NCI-H2029 (cell line): ENCODE results near the gene AGK.

ENCODE experiments used
- DNase-seq: peaks from one replicate; lab custom pipeline; 2025; lab: John Stamatoyannopoulos, UW

AGK gene, protein sequence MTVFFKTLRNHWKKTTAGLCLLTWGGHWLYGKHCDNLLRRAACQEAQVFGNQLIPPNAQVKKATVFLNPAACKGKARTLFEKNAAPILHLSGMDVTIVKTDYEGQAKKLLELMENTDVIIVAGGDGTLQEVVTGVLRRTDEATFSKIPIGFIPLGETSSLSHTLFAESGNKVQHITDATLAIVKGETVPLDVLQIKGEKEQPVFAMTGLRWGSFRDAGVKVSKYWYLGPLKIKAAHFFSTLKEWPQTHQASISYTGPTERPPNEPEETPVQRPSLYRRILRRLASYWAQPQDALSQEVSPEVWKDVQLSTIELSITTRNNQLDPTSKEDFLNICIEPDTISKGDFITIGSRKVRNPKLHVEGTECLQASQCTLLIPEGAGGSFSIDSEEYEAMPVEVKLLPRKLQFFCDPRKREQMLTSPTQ

DNA sequence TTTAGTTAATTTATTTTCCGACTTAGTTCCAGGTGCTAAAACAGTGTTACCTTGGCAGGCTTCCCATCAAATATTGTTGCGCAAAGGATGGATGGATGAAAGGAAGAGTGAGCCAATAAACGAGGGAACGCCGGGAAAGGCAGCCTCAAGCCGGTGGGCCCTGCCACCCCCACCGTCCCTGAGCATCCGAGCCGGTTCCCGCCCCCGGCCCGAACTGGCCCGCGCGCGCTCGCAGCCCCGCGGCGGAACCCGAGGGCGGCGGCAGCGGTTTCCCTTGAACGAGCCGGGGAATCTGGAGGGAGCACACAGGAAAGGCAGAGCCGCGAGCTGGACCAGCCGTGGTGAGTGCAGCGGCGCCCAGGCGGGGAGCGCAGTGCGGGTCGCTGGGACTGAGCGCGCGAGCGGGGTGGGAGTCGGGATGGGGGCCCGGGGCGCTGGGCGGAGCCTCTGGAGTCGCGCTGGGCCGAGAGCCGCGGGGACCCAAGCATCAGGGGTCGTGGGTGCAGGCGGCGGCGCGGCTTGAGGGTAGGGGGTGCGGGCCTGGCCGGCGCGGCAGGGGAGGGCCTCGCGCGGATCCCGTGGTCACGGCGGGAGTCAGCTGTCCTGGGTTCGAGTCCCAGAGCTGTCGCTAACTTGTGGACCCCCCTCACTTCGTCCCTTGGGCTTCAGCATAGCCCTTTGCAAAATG lies at the start of gene AGK:
TSS of gene AGK (plus strand) at position 317 of the 688 bp plus-strand sequence. CDS start 4,057 bp downstream, outside the sequence.
- peak; percentile 63 for DNase-seq

DNA sequence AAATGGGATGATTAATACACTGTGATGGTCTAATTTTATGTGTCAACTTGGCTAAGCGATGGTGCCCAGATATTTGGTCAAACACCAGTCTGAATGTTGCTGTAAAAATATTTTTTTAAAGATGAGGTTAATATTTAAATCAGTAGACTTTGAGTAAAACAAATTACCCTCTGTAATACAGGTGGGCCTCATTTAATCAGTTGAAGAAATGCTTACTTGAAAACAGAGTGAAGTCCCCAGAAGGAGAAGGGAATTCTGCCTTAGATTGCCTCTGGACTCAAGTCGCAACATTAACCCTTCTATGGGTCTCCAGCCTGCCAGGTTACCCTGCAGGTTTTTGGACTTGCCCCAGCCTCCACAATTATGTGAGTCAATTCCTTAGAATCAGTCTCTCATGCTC lies 49.8 kb upstream of the AGK start:
- no peak for DNase-seq

DNA sequence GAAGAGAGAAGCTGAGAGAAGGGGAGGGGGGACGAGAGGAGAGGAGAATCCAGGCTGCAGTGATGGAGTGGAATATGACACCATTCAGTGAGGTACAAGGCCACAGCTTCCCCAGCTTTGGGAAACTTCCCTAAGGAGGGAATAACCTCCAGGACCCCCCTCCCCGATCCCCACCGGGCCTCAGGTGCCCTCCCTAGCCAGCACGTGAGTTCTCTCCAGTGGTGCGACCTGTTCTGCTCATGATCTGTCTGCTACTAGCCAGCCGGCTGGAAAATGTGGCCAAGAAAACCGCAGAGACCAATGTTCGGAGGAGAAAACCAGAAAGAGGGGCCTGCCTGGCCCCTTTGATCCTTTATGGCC lies 39.9 kb upstream of the AGK start:
- DNase-seq, result peak; percentile 39

DNA sequence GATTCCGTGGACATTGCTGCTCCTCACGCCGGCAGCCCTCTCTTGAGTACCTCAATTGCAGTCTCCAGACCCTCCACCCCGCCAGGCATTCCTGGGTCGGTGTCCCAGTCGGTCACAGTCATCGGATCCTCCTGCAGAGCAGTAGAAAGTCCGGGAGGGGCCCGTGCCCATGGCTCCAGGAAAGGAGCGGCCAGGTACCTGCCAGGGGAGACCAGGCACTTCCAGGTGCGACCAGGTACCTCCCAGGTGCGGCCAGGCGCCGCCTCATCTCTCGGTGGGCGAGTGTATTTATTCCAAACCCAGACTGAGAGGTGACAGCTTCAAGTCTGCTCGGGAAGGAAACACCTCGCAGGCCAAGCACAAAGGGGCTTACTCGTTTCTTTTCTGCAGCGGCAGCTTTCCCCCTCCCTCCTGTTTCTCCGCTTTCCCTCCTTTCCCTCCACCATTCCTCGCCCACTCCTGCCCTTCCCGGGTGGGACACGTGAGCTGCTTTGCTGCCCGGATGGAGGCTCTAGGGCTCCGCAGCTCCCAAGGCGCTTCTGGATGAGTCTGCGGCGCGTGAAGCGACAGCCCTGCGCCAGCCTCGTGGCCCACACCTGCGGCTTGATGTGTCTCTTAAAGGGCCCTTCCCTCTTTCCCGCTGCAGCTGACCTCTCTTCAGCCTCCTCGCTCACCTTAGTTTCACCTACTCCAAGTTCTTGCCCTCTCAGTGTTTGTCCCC lies 39.4 kb upstream of the AGK start:
- peak; percentile 53 for DNase-seq

DNA sequence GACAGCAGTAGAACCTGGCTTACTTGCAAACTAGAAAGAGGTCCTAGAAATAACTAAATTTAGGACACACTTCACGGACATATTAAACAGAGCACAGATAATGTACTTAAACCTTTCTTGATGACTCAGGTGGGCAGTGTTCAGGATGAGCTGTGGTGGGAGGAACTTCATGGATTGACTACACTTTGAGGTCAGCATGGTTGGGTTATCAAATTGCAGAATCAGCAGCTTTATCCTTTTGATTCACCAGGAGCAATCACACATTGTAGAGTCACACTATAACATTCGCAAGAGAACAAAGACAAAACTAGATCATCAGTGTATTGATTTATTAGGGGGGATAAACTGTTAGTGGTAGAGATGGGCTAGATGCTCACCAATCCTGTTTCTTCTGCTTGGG lies 38.6 kb upstream of the AGK start:
- DNase-seq, result no peak

DNA sequence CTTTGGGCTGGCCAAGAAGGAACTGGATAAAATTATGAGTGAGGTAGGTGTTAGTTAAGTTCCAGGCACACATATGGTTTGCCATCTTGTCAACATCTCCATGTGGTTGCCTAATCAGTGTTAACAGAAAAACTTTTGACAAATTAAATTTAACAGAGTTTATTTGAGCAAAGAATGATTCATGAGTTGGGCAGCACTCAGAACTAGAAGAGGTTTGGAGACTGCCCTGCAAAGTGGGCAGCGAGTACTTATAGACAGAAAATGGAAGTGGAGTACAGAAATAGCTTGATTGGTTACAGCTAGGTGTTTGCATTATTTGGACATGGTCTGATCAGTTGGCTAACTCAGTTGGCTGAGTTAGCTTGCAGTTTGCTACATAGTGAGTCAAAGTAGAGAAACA lies 37.5 kb upstream of the AGK start:
- no peak for DNase-seq

DNA sequence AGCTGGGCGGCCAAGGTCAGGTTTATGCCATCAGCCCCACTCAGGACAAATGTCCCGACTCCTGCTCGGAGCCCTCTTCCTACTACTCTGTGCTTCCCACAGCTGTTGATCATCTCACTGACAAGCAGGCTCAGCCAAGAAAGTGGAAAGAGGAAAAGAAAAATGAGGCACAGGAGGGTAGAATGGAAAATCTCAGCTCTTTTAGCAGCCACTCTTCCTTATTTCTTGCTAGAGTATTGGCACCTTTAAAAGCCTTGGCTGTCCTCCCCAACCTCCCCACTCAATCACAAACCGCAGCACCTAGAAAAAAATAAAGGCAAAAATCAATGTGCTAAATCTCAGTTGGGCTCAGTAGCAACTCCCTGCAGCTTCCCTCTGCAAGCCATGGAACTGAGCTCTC lies 35.3 kb upstream of the AGK start:
- DNase-seq, result no peak

DNA sequence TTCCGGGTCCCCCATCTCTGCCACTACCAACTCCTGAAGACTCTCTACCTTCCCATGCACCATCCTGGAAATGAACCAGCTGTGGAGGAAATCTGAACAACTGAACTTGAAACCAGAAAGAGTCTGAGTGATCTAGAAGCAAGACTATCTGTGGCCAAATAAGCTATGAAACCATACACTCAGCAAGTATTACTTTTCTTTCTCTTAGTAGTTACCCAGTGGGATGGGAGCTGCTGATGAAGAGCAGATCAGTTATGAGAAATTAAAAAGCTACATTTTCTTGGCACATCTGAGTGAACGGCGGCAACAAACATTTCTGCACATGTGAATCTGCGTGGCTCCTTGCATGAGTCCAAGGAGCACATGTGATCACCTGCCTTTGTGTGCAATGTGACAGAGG lies 31.6 kb upstream of the AGK start:
- no peak for DNase-seq

DNA sequence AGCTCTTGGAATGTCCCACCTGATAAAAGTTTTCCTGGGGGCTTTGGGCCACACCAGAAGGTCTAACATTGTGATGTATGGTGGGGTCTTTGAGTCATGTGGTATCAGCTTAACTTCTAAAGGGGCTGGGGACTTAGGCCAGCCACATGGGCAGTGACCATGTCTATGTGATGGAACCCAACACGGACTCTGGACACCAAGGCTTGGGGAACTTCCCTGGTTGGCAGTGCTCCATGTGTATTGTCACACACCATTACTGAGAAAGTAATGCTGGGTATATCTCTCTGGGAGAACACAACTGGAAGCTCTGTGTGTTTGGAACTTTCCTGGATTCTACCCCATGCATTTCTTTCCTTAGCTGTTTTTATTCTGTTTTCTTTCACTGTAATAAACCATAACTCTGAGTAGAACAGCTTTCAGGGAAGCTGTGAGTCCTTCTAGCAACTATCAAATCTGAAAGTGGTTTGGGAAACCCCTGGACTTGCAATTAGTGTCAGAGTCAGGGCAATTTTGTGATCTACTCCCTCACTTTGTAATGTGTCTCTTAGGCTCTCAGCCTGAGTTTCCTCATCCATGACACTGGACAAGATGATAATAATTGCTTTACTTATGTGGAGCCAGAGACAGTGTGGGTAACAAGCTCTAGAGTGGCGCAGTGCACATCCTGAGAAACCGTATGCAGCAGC lies 28.4 kb upstream of the AGK start:
- DNase-seq, result no peak

DNA sequence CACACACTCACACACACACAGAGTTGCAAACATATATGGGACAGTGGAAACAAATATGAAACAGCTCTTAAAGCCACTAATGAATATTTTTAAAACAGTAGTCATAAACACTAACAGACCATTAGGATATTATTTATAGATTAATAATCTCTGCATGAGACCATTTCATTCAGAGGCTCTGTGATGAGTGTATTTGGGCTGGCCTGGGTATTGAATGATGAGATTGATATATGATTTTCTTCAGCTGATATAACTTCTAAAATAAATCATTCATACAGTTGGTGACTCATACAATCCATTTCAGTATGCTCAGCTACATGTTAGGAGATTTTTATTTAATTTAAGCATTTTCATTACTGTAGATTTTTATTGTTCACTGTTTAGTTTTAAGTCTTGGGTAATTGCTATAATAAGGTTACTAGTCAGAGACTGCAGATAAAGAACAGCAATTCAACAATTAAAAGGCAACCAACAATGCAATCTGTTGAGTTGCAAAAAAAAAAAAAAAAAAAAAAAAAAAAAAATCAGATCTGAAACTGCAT lies 25.2 kb upstream of the AGK start:
- no peak for DNase-seq

DNA sequence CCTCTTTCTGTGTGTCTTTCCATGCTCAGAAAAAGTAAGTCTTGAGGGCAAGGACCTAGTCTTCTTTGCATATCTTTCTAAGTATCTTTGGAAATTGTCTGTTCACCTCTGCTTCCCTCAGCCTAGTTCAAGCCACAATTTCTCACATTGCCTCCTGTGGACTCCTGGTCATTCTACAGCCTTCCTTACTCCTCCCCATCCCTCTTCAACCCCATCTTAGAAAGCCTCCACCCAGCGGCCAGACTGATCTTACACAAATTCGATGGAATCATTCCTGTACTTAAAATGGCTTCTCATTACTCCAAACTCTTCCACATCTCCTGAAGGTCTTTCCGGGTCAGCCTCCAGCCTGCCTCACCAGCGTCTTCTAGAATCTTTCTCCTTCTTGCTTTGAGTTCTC lies 24.1 kb upstream of the AGK start:
- no peak for DNase-seq

DNA sequence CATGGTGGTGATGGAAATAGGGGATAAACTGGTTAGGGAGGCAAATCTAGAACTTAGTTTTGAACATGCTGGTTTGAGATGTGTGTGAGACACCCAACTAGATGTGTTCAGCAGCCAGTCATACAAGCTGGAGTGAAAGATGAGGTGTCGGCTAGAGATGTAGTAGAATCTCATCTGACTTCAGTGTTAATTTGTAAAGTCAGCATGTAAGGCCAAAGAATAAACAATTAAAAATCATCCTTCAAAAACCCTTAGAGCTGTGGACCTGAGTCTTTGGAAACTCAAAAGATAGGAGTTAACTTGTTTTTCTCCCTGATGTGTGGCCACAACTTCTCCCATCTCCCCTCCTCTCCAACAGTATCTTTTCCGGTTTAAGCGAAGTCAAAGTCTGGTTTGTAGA lies 22.8 kb upstream of the AGK start:
- DNase-seq, result no peak

DNA sequence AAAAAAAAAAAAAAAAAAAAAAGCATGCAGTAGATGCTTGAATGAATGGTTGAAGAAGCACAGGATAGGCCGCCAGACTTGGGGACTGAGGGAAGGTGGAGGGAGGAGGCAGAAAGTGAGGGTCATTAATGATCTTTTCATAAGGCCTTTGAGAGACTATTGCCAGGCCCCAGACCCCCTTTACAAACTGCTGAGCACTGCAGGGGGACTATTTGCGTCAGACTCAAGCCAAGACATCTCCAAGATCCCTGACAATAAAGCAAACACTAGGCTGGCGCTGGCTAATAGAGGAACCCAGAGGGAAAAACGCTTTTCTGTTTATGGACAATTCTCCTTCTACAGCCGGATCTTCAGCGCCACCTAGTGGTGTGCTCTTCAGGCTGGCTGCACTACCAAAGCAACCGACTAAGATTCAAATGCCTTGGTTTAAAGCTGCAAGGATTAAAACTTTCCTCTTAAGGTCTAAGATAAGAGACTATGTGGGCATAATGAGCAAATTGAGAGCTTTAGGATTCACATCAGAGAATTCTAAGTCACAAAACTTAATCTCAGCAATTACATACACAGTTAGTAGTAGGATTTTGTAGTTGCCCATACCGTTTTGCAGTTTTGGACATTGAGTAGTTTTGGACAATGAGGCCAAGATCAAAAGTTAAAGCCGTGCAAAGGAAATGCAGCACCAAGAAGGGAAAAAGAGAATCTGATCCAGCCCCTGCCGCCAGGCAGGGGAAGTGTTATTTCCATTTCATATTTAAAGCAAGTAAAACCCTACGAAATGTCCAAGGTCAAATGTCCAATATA lies 17.9 kb upstream of the AGK start:
- DNase-seq, result peak; percentile 79

DNA sequence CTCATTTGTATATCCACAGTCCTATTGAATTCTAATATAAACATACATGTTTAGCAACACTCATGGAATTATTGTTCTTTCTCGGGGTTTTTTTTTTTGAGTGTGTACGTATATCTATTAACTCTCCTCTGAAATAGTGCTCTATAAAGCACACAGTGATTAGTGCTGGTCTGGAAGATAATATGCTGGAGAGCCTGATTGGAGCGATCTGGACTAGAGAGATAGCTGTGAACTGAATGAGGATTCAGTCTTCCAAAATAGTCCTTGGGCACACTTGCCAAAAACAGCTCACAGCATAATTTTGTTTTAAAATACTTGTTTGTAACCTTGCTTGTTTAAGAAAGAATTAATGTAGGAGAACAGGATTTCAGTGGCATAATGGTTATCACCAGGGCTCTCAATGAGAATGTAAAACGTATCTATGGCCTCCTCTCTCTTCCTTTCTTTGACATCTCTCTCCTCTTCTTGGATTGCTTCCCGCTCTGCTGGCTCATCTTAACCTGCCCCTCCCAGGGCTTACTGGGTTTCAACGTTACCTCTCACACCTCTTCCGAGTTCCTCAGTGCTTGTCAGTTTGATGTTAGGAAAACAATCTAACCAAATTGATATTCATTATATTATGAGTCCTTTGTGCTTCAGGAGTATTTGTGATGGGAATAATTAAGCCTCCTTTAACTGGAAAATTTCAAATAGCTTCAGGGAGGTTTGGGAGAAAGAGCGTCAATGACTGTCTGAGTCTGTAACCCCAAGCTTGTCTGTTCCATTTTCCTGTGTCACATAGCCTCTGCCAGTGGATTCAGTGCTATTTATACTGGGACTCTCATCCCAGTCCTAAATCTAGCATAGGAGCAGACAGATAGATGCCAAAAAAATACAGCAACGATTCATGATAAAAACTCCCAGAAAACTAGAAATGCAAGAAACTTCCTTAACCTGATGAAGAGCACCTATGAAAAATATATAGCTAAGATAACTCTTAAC lies 16.2 kb upstream of the AGK start:
- DNase-seq, result no peak

DNA sequence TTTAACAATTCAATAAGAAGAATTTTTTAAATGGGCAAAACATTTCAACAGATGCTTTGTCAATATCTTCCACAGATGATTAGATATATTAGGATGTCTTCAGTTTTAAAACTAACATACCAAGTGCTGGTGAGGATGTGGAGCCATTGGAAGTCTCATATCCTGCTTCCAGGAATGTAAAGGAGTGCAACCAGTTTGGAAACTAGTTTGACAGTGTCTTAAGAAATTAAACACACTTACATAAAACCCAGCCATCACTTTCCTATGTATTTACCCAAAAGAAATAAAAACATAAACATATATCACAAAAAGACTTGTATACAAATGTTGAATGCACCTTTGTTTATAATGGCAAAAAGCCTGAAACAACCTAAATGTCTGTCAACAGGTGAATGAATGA lies 13.3 kb upstream of the AGK start:
- DNase-seq, result no peak

DNA sequence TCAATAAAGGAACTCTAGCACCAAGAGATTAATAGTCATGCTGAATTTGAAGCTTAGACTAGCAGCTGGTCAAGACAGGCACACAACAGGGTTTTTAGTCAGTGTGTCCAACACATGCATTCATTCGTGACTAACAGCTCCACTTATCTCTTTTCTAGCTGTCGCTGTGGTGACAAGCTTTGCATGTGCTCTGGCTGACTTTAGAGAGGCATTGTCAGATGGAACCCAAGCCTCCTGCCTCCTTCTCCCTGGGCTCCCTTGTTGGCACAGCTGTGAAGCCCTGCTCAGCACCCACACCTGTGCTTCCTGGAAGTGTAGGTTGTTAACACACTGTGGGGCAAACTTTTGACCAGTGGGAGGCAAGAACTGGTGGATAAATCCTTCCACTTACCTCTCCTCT lies 9.8 kb upstream of the AGK start:
- DNase-seq, result peak; percentile 6

DNA sequence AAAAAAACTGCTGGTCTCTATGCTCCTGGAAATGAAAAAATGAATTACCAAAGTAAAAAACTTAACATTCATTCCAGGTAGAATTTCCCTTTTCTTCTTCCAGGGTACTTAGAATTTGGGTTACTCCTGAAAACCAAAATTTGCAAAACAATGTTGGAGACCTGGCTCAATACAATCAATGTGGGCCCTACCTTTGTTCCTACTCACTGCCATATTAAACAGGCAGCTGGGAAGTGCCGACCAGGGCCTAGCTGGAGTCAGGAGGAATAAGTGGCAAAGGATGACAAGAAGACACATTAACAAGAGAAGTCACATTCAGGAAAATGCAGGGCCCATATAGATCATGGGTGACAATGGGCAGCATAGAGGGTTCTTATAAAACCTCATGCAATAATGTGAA lies 6.4 kb upstream of the AGK start:
- no peak for DNase-seq

DNA sequence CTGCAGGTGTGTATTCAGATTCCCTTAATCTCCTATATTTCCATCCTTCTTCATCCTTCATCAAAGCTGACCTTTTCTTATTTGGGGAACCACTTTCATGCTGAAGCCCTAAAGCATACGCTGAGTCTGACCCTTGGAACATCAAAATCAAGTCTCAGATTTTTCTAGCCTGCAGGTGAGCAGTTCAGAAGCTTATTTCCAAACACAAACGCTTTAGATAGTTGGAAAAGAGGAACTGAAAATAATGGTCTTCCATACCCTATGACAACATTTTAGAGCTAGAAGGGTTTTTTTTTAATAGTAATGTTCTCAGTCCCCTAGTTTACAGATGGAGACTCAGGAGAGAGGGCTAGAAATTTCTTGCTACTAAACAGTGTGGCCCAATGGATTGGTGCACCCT lies 1.6 kb upstream of the AGK start:
- no peak for DNase-seq

DNA sequence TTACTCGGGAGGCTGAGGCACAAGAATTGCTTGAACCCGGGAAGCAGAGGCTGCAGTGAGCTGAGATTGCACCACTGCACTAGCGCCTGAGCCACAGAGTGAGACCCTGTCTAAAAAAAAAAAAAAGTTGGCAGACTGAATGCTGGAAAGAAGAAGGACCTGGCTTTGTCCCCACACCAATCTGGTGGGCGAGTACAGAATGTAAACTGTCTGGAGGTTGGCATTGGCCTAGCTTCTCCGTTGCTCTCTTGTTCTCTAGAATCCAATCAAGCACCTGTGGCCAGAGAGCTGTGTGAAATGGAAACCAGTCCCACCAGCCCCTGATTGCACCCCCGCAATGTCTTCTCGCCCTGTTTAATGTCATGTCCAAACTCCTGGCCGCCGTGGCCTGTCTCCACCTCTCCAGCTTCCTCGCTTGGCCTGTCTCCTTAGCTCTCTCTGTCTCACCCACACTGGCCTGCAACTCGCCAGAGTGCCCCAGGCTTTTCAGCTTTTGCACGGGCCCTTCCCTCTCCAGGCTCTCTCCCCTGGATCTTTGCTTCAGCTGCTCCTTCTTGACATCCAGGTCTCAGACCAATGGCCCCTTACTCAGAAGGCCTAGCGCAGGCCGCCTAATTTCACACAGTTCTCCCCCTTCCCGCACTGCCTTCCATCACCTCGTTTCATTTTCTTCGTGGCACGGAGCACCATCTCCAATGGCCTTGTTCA lies 670 bp upstream of the AGK start:
- DNase-seq, result no peak

DNA sequence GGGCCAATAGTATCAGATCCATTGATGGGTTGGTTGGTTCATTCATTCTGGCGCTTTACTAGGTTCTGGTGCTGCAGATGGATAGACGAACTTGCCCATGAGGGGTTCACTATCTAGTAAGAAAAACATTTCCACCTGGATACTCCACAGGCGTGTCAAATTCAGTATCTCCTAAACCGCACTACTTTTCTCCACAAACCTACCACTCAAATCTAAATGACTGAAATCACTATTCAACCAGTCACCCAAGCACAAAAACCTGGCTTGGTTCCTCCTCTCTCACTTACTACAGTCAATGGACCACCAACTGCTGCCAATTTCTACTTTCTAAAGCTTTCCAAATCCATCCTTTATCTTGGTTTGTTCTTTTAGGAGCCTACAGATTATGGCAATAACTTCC lies 572 bp downstream of the AGK start:
- DNase-seq, result no peak
